GM21737 (cell line): ENCODE results near the gene IFITM2.
"Not testable (repeated sequence)": the region's sequence is repeated elsewhere in the genome, so short reads cannot be mapped to it uniquely, and the experiment has no call there.

Source experiments
- ATAC-seq: cut with Tn5 transposase; IDR thresholded peaks from one replicate; pipeline ENCODE4 v1.9.1; 2021; ENCODE audit warnings: mild to moderate bottlenecking, moderate library complexity; ENCODE audit not compliant: unreplicated experiment

Gene IFITM2

GRCh38 chr11:337711-338110, 30.1 kb downstream of the IFITM2 start:
- ATAC-seq: no peak

GRCh38 chr11:339963-340362, 32.3 kb downstream of the IFITM2 start:
- ATAC-seq: no peak

- ATAC-seq: no peak
Measured at GRCh38 chr11:340539-341512, 33.2 kb downstream of the IFITM2 start.

- ATAC-seq: no peak
Measured at GRCh38 chr11:342328-342727, 34.7 kb downstream of the IFITM2 start.

- ATAC-seq: no peak
Measured at GRCh38 chr11:344836-345578, 37.4 kb downstream of the IFITM2 start.

DNA sequence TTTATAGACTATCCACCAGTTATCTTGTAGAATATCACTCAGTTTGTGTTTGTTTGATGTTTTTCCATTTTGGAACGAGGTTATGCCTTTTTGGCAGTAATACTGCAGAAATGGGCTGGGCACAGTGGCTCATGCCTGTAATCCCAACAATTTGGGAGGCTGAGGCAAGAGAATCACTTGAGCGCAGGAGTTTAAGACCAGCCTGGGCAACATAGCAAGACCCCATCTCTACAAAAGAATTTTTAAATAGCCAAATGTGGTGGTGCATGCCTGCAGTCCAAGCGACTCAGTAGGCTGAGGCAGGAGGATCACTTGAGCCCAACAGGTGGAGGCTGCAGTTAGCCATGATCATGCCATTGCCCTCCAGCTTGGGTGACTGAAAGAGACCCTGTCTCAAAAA, 38.9 kb downstream of the IFITM2 start:
- ATAC-seq: no peak

DNA sequence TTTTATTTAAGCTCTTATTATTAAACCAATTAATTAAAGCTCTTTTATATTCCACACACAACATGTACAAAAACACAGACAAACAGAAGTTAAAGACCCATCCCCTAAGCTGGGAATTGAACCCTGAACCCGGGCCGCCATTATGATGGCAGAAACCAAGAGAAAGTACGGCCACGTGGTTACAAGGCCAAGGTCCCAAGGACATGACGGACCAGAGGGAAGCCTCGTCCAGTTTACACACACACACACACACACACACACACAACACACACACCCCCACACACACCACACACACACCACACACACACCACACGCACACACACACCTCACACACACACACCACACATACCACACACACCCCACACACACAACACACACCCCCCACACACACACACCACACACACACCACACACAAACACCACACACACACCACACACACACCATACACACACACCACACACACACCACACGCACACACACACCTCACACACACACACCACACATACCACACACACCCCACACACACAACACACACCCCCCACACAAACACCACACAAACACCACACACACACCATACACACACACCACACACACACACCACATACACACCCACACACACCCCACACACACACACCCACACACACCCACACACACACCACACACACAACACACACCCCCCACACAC, 41.8 kb downstream of the IFITM2 start:
- ATAC-seq: not testable (repeated sequence)

GRCh38 chr11:350033-350722, 42.6 kb downstream of the IFITM2 start:
- not testable (repeated sequence) for ATAC-seq

DNA sequence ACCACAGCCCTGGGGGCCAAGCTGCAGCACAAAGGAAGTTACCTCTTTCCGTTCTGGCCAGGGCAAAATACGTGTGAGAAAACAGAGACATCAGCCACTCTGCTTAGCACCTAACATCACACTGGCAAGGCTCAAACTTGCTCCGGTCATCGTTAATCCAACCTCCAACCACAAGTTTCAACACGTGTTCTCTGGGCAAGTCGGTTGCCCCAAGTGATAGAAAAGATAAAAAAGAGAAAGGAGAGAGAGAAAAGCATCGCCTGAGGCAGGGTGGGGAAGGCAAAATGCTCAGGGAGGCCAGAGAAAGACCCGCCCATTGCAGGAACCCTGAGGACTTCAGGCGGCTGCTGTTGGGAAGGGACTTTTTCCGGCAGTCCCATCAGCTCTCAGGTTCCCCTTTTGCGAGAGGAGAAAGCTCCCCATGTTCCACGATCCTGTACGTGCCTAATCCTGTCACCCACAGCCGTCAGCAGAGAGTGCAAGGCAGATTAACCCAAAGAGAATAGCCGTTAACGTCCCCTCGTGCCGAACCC, 43.2 kb downstream of the IFITM2 start:
- no peak for ATAC-seq

- ATAC-seq: no peak
Measured at GRCh38 chr11:351411-351810, 43.8 kb downstream of the IFITM2 start.

DNA sequence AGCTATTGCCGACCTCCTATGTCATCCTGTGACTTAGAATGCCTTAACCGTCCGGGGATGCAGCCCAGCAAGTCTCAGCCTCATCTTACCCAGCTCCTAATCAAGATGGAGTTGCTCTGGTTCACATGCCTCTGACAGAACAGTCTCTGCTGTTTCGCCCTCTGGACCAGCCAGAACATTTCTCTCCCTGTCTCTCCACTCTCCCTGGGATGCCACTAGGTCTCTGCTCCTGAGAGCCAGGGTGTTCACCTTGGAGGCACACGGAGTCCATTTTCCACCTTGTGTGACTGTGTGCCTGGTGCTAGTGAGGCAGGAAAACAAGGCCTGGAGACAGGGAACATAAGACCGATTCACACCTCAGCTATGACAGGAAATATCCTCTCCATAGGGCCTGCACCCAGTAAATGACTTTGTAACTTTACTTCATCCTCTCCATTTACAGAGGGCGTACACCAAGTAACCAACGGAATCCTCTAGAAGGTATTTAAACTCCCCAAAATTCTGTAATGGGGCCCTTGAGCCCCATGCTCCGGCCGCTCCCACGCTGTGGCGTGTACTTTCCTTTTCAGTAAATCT, 44.9 kb downstream of the IFITM2 start:
- no peak for ATAC-seq

DNA sequence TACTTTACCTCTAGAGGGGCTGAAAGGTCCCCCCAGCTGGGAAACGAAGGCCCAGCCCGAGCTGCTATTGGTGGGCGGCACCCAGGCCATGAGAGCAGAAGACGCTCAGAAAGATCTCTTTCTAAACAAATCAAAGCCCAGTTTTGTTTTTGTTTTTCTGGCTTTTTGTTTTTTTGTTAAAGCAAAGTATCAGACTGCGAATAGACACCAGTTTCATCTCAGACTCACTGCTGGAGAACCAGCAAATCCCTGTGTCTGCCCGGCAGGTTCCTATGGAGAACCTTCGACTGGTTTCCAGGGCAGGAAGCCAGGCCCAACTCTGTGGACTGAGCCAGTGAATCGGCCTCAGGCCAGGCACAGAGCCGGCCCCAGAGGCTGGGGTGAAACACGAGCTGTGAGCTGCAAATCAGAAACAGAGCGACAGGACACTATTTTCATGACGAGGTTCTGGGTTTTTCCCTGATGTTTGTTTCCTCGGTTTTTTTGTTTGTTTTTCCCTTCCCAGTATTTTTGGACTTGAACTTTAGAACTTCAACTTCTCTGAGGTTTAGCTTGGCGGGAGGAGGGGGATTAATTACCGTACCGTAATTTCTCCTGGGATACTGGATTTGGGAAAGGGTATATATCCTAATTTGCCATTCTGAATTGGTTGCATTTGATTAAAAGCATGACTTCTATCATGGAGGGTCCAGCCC, 45.7 kb downstream of the IFITM2 start:
- no peak for ATAC-seq

DNA sequence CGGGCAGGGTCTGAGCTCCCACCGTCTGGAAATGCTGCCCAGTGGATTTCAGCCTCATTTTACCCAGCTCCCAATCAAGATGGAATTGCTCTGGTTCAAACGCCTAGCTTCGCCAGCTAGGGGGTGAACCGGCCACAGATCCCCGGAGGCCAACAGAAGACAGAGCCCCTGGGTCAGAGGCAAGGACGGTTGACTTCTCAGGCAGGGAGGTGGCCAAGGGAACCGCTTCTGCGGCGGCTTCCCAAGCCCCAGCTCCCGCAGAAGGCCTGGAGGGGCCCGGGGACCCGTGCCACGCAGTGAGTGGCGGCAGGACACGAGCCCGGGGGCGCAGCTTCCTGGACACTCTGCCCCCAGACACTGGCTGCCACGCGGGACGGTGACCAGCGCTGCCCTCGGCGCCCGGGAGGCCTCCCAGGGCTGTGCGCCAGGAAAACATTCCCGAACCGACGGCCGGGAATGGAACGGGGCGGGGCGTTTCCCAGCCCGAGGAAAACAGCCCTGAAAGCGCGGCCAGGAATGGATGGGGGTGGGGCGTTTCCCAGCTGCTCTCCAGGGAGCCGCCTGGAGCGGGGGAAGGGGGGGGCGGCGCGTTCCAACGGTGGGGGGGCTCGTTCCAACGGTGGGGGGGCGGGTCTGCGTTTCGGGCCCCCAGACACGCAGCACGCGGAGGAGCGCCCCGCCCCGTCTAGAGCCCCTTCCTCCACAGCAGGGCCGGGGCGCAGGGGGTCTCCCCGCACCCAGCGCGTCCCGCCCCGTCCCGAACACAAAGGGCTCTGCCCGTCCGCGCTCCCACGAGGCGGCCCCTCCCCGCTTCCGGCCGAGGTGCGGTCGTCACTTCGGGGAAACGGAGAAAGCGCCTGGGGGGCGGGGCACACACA, 48.2 kb downstream of the IFITM2 start:
- peak; percentile 50 for ATAC-seq

GRCh38 chr11:356610-357009, 49.0 kb downstream of the IFITM2 start:
- ATAC-seq: no peak

GRCh38 chr11:357582-357981, 50.0 kb downstream of the IFITM2 start:
- no peak for ATAC-seq

- ATAC-seq: no peak
Measured at GRCh38 chr11:358129-358800, 50.6 kb downstream of the IFITM2 start.
